Esophagus squamous epithelium (tissue), 5 donors: ENCODE measurements around the gene OPN3. TPM values are rescaled to one million over a fixed set of nuclear protein-coding genes. Genes with fewer than 3 reads are reported as not detected.

Experiments used
- DNase-seq: peaks from one replicate; lab custom pipeline; 2025; lab: John Stamatoyannopoulos, UW
- H3K27ac ChIP-seq, 4 donors: fragments of 200-600 bp; sonication (generic); one replicate each; pipeline ENCODE4 v1.5.1; 2016 to 2019; ENCODE audit warnings: mild to moderate bottlenecking in 1 of 4
- H3K27me3 ChIP-seq, 4 donors: fragments of 200-600 bp; sonication (generic); 1 replicate in 3 of 4; 2 replicates in 1 of 4; pipeline versions ENCODE4 v1.5.1 to v1.6.0; 2017 to 2021; ENCODE audit warnings: antibody characterized with exemption in 1 of 4
- H3K36me3 ChIP-seq, 3 donors: fragments of 200-600 bp; sonication (generic); one replicate each; pipeline ENCODE4 v1.5.1; 2016 to 2019
- H3K4me1 ChIP-seq, 3 donors: fragments of 200-600 bp; sonication (generic); one replicate each; pipeline ENCODE4 v1.5.1; 2017 to 2019
- H3K4me3 ChIP-seq, 4 donors: fragments of 200-600 bp; sonication (generic); 1 replicate in 3 of 4; 2 replicates in 1 of 4; pipeline ENCODE4 v1.5.1; 2016 to 2019; ENCODE audit warnings: mild to moderate bottlenecking in 2 of 4, moderate library complexity in 1 of 4
- H3K9me3 ChIP-seq, 3 donors: fragments of 200-600 bp; sonication (generic); one replicate each; pipeline ENCODE4 v1.5.1; 2016 to 2019
- CTCF ChIP-seq, 6 experiments: fragments of 450-650 bp in 4 of 6; fragments of 200-600 bp in 2 of 6; sonication (generic) in 2 of 6; IDR thresholded peaks; one replicate each; pipeline ENCODE4 v1.5.1; 2016 to 2019; ENCODE audit warnings: antibody characterized with exemption in 6 of 6, mild to moderate bottlenecking in 4 of 6, moderate library complexity in 4 of 6
- POLR2A ChIP-seq, 4 donors: fragments of 450-650 bp; IDR thresholded peaks; one replicate each; pipeline ENCODE4 v1.6.1; 2017; ENCODE audit warnings: antibody characterized with exemption in 4 of 4, mild to moderate bottlenecking in 4 of 4, moderate library complexity in 3 of 4
- WGBS, 2 donors: methylation state at CpG; one replicate each; pipeline ENCODE4 v1.1.5; 2018; 5-methylcytosine and 5-hydroxymethylcytosine counted together
- intact Hi-C: fragments of 100-400 bp; cut with DNase I; formaldehyde crosslinking; loops from one replicate; pipeline ENCODE4 v1.15.0; 2022
- total RNA-seq, 4 donors: library from RNA; depleted of rRNA; stranded (reverse); fragments of >200 nt; gene quantifications; one replicate each; pipeline ENCODE4 v1.1.0, GENCODE V29; 2016
- donor health status: DM: yes; HTN: yes; CAD: no.

Gene OPN3
- total RNA-seq, 4 donors from 2014 or later, result 16.9 to 23.8 (median 21.9) TPM

- Histone ChIP-seq H3K4me1 (peaks cover 0 to 30% (median 0%) of the 10 kb centered on the region in 3 donors), H3K36me3 (no peaks in the 10 kb centered on the region), H3K4me3 (no peak overlapping the region), H3K9me3 (no peaks in the 10 kb centered on the region), H3K27me3 (no peaks in the 10 kb centered on the region), H3K27ac (no peak overlapping the region)
- TF ChIP-seq CTCF (IDR thresholded peaks at IDR 0.05), result no peak
- no peak for TF ChIP-seq POLR2A (IDR thresholded peaks at IDR 0.05)
- WGBS, 2 donors, result 71 to 92% methylated on average over 1 of the region's 1 CpG
- intact Hi-C loops, result loop anchor here (10.0 kb wide), 1 partner anchor 373 kb away; no protein-coding TSS in a partner anchor
- no peak for DNase-seq
These were observed 28.4 kb downstream of the OPN3 start for GRCh38 chr1:241611736-241612135.

- 0 to 17% methylated on average over 3 of the region's 3 CpGs for WGBS, 2 donors
- intact Hi-C loops, result loop anchor here (10.0 kb wide), 1 partner anchor 374 kb away; no protein-coding TSS in a partner anchor
- H3K4me3 ChIP-seq, result no peak overlapping the region
- no peaks in the 10 kb centered on the region for H3K9me3 ChIP-seq
- H3K27me3 ChIP-seq, result no peaks in the 10 kb centered on the region
- peaks cover 0 to 30% (median 0%) of the 10 kb centered on the region in 3 donors for H3K4me1 ChIP-seq
- DNase-seq, result no peak
- no peak overlapping the region for H3K27ac ChIP-seq
- peak in 5 of 6 experiments; percentile 50 to 76 (median 68) for TF ChIP-seq CTCF (IDR thresholded peaks at IDR 0.05)
- TF ChIP-seq POLR2A (IDR thresholded peaks at IDR 0.05), result no peak
- no peaks in the 10 kb centered on the region for H3K36me3 ChIP-seq
These were observed 29.1 kb downstream of the OPN3 start for GRCh38 chr1:241611063-241611462.

GRCh38 chr1:241610056-241610815 is 29.9 kb downstream of the OPN3 start:
- WGBS, 2 donors, result 29 to 31% methylated on average over 8 of the region's 8 CpGs
- Histone ChIP-seq H3K4me3 (no peak overlapping the region), H3K4me1 (peaks cover 0 to 30% (median 0%) of the 10 kb centered on the region in 3 donors), H3K9me3 (no peaks in the 10 kb centered on the region), H3K27ac (no peak overlapping the region), H3K27me3 (no peaks in the 10 kb centered on the region), H3K36me3 (no peaks in the 10 kb centered on the region)
- TF ChIP-seq POLR2A (IDR thresholded peaks at IDR 0.05), result no peak
- no peak for TF ChIP-seq CTCF (IDR thresholded peaks at IDR 0.05)
- intact Hi-C loops, result loop anchor here (10.0 kb wide), 1 partner anchor 375 kb away; no protein-coding TSS in a partner anchor
- DNase-seq, result no peak

- Histone ChIP-seq H3K9me3 (no peaks in the 10 kb centered on the region), H3K27ac (no peak overlapping the region), H3K36me3 (peaks cover 0 to 8% (median 0%) of the 10 kb centered on the region in 3 donors), H3K4me1 (peaks cover 0 to 30% (median 0%) of the 10 kb centered on the region in 3 donors), H3K4me3 (no peak overlapping the region), H3K27me3 (no peaks in the 10 kb centered on the region)
- no peak for TF ChIP-seq CTCF (IDR thresholded peaks at IDR 0.05)
- TF ChIP-seq POLR2A (IDR thresholded peaks at IDR 0.05), result no peak
- intact Hi-C loops, result loop anchor here (10.0 kb wide), 2 partner anchors 74 to 226 kb away; partner anchors contain the start of gene KMO
- WGBS, 2 donors, result 21 to 27% methylated on average over 3 of the region's 3 CpGs
- no peak for DNase-seq
These were observed 31.7 kb downstream of the OPN3 start for GRCh38 chr1:241608379-241609033.

GRCh38 chr1:241607497-241607896 is 32.7 kb downstream of the OPN3 start:
- Histone ChIP-seq H3K9me3 (no peaks in the 10 kb centered on the region), H3K36me3 (peaks cover 0 to 17% (median 0%) of the 10 kb centered on the region in 3 donors), H3K4me1 (peaks cover 0 to 30% (median 0%) of the 10 kb centered on the region in 3 donors), H3K4me3 (no peak overlapping the region), H3K27ac (no peak overlapping the region), H3K27me3 (no peaks in the 10 kb centered on the region)
- intact Hi-C loops, result loop anchor here (10.0 kb wide), 2 partner anchors 73 to 227 kb away; partner anchors contain the start of gene KMO
- no peak for DNase-seq
- TF ChIP-seq POLR2A (IDR thresholded peaks at IDR 0.05) (no peak), CTCF (IDR thresholded peaks at IDR 0.05) (no peak)
